ENCODE results near the gene SLC39A3. TPM values are rescaled to one million over a fixed set of nuclear protein-coding genes. Genes with fewer than 3 reads are reported as not detected.

The SLC39A3 gene
- total RNA-seq, 1 experiment from 2014 or later, result 32.4 TPM

DNA sequence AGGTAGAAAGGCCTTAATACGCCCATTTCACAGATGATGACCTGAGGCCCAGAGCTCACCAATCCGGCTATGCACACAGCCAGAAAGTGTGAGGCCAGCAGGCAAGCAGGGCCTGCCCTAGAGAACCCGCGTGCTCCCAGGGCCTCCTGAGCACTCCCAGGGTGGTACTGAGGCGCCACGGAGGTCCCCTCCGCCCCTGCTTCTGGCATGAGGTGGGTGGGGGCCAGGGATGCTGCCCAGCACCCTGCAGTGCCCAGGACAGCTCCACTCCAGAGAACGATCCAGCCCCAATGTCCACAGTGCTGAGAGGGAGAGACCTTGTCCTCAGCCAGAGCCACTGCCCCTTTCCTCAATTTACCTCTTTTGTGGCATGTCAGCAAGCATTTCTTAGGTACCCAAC, 29.4 kb upstream of the SLC39A3 start:
- H2BK15ac ChIP-seq (ENCODE audit: low read depth, low read length), result no peak overlapping the region
- H3K14ac ChIP-seq (ENCODE audit: insufficient read depth, low read length), result no peak overlapping the region
- no peak overlapping the region for H3K18ac ChIP-seq (ENCODE audit: insufficient read length, low read depth, low read length)
- no peak overlapping the region for H3K4me2 ChIP-seq (ENCODE audit: insufficient read depth, insufficient read length, low read length)
- H2BK20ac ChIP-seq (ENCODE audit: low read depth, low read length, poor library complexity, severe bottlenecking), result no peak overlapping the region
- WGBS (ENCODE audit: extremely low coverage, insufficient read length, low lambda C conversion rate), result no CpG with 5 or more reads among the region's 8 CpGs
- no peak overlapping the region for H3T11ph ChIP-seq (ENCODE audit: low read length)
- no peak overlapping the region for H3K4ac ChIP-seq (ENCODE audit: low read depth, low read length)
- H3K27ac Mint-ChIP-seq, result no peak overlapping the region
- no peak overlapping the region for H2BK12ac ChIP-seq (ENCODE audit: insufficient read length, low read depth, low read length)
- H3K23me2 ChIP-seq (ENCODE audit: insufficient read length, low read depth, low read length, poor library complexity, severe bottlenecking), result no peaks in the 10 kb centered on the region
- no peak overlapping the region for H4K8ac ChIP-seq (replicated peaks; ENCODE audit: insufficient read length, low read depth, low read length)
- H2BK5ac ChIP-seq (ENCODE audit: insufficient read length, low read length), result no peak overlapping the region
- no peaks in the 10 kb centered on the region for H3K4me1 Mint-ChIP-seq
- DNase-seq, result no peak
- H3K27me3 Mint-ChIP-seq (ENCODE audit: low read depth), result no peaks in the 10 kb centered on the region
- H3K27ac ChIP-seq (ENCODE audit: insufficient read length, low read depth, low read length), result no peak overlapping the region
- no peak overlapping the region for H3K56ac ChIP-seq (ENCODE audit: insufficient read length, low read depth, low read length)
- H3K4me3 Mint-ChIP-seq, result no peak overlapping the region
- no peaks in the 10 kb centered on the region for H4K20me1 ChIP-seq (ENCODE audit: control insufficient read depth, insufficient read depth, insufficient read length)
- no peaks in the 10 kb centered on the region for H3K9me3 ChIP-seq (ENCODE audit: control insufficient read depth, low read depth, low read length)
- peaks cover 5 to 30% (median 28%) of the 10 kb centered on the region in 3 experiments; a peak in 6 of 7 replicates for H3K36me3 Mint-ChIP-seq (ENCODE audit: insufficient read depth in 1 of 3, low read depth in 3 of 3)
- H2AK5ac ChIP-seq (ENCODE audit: insufficient read length, low read length), result no peak overlapping the region
- no peak overlapping the region for H2AFZ ChIP-seq (ENCODE audit: low read length)
- TF ChIP-seq, protein P1, sequence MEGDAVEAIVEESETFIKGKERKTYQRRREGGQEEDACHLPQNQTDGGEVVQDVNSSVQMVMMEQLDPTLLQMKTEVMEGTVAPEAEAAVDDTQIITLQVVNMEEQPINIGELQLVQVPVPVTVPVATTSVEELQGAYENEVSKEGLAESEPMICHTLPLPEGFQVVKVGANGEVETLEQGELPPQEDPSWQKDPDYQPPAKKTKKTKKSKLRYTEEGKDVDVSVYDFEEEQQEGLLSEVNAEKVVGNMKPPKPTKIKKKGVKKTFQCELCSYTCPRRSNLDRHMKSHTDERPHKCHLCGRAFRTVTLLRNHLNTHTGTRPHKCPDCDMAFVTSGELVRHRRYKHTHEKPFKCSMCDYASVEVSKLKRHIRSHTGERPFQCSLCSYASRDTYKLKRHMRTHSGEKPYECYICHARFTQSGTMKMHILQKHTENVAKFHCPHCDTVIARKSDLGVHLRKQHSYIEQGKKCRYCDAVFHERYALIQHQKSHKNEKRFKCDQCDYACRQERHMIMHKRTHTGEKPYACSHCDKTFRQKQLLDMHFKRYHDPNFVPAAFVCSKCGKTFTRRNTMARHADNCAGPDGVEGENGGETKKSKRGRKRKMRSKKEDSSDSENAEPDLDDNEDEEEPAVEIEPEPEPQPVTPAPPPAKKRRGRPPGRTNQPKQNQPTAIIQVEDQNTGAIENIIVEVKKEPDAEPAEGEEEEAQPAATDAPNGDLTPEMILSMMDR (conservative IDR thresholded peaks at IDR 0.05), result no peak
- peaks cover 9% of the 10 kb centered on the region for H3K79me1 ChIP-seq (ENCODE audit: insufficient read depth, low read depth, low read length, poor library complexity, severe bottlenecking)
- peaks cover 29% of the 10 kb centered on the region; the same call in 1 of the 2 replicates for H3K79me2 ChIP-seq (ENCODE audit: insufficient read depth, low read length)
- H3K4me1 ChIP-seq (ENCODE audit: insufficient read depth, low read length), result no peaks in the 10 kb centered on the region
- H4K91ac ChIP-seq (ENCODE audit: insufficient read length, low read depth, low read length), result no peak overlapping the region
- H2BK120ac ChIP-seq (ENCODE audit: low read depth, low read length, poor library complexity, severe bottlenecking), result no peak overlapping the region
- no peaks in the 10 kb centered on the region for H3K9me3 Mint-ChIP-seq
- no peak overlapping the region for H4K5ac ChIP-seq (ENCODE audit: insufficient read length, low read depth, low read length)
- H3K23ac ChIP-seq (ENCODE audit: insufficient read length, low read depth, low read length), result no peak overlapping the region
- no peaks in the 10 kb centered on the region for H3K27me3 ChIP-seq (ENCODE audit: insufficient read depth, low read length)
- no peak overlapping the region for H3K9ac ChIP-seq (ENCODE audit: extremely low read depth, insufficient read length, low read length)
